DND-41 (cell line): ENCODE measurements around the gene GPATCH3.

Source experiments
- CTCF ChIP-seq: IDR thresholded peaks from 2 replicates; pipeline ENCODE4 v1.5.1; 2012; ENCODE audit warnings: borderline replicate concordance, low read length, moderate library complexity, mild to moderate bottlenecking; ENCODE audit not compliant: poor library complexity, severe bottlenecking; ENCODE audit errors: extremely low read depth
- EZH2 ChIP-seq: IDR thresholded peaks from 3 replicates; pipeline ENCODE4 v1.6.1; 2012; ENCODE audit warnings: borderline replicate concordance, low read depth, mild to moderate bottlenecking, moderate library complexity, low read length, inconsistent platforms; ENCODE audit not compliant: severe bottlenecking

- TF ChIP-seq CTCF (no peak), EZH2 (no peak)
Measured at GRCh38 chr1:26889551-26890466, 10.5 kb downstream of the GPATCH3 start, which contains the start of gene GPN2.
